GM12801 (cell line): ENCODE measurements around the gene KIRREL3.

Experiments used
- CTCF ChIP-seq: IDR thresholded peaks from one replicate; pipeline ENCODE4 v1.5.1; 2011; ENCODE audit warnings: control low read depth; ENCODE audit not compliant: insufficient read length; ENCODE audit errors: extremely low read depth

The KIRREL3 gene

DNA sequence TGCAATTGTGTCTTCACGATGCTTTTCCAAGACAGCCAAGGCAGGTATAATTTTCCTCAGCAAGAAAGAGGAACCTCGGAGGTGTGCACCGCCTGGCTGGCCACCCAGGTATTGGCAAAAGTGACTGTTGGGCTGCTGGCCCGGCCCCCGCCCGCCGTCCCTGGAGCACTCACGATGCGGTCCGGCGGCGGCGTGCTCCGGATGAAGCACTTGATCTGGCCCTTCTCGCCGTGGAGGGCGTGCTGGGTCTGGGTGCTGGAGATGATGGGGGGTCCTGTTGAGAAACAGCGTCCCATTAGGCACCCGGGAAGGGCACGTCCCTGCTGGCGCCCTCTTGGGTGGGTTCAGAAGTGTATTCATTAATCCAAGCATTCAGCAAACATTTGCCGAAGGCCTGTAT lies 560.3 kb downstream of the KIRREL3 start:
- TF ChIP-seq CTCF, result no peak

GRCh38 chr11:126438691-126439090 lies 561.9 kb downstream of the KIRREL3 start:
- no peak for TF ChIP-seq CTCF

- no peak for TF ChIP-seq CTCF
Measured at GRCh38 chr11:126438272-126438671, 562.3 kb downstream of the KIRREL3 start.

DNA sequence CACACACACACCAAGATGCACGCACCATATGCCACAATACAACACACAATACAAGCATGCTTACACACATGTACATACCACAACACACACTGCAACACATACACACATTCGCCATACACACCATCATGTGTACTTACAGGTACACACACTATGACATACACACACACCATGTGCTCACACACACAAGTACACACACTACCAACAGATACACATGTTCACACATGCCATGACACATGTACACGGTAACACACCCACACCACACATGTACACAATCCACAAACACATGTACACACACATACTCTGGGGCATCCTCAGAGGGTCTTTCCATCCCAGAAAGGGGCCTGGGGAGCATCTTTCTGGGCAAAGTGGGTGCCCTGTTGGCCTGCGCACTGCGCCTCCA lies 562.8 kb downstream of the KIRREL3 start:
- no peak for TF ChIP-seq CTCF

GRCh38 chr11:126436209-126436755 lies 564.3 kb downstream of the KIRREL3 start:
- TF ChIP-seq CTCF, result no peak

DNA sequence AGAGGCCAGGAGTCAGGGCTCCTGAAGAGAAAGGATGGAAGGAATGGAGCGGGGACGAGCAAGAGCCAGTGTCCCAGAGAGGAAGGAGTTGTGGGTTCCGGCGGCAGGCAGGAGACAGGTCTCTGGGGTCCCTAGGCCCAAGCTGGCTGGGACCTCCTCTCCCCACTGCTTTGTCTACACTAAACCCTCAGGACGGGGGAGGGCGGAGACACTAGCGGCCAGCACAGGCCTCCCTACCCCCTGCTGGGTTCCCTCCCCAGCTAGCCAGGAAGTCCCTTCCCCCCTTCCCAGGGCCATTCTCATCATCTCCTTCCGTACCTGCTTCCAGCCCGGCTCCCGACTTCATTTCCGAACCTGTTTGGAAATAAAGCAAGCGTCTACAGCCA lies 565.6 kb downstream of the KIRREL3 start:
- TF ChIP-seq CTCF, result no peak

GRCh38 chr11:126433989-126434949 lies 566.3 kb downstream of the KIRREL3 start:
- no peak for TF ChIP-seq CTCF
